Daoy (cell line): ENCODE data around the gene EFCAB14. TPM values are rescaled to one million over a fixed set of nuclear protein-coding genes. Genes with fewer than 3 reads are reported as not detected.
"Not testable (repeated sequence)": the region's sequence is repeated elsewhere in the genome, so short reads cannot be mapped to it uniquely, and the experiment has no call there.

Experiments used
- DNase-seq: peaks from one replicate; pipeline ENCODE4 v3.0.0-alpha.2; 2015; ENCODE audit warnings: low read depth
- total RNA-seq: library from RNA; depleted of rRNA; stranded (reverse); fragments of >200 nt; shearing (Covaris generic); gene quantifications from 2 replicates; pipeline ENCODE4 v1.2.3, GENCODE V29; 2014

The EFCAB14 gene
- total RNA-seq, 1 experiment from 2014 or later, result 45.9 TPM

- no peak for DNase-seq
Observed at GRCh38 chr1:46723901-46724300, 5.0 kb upstream of the EFCAB14 start.

DNA sequence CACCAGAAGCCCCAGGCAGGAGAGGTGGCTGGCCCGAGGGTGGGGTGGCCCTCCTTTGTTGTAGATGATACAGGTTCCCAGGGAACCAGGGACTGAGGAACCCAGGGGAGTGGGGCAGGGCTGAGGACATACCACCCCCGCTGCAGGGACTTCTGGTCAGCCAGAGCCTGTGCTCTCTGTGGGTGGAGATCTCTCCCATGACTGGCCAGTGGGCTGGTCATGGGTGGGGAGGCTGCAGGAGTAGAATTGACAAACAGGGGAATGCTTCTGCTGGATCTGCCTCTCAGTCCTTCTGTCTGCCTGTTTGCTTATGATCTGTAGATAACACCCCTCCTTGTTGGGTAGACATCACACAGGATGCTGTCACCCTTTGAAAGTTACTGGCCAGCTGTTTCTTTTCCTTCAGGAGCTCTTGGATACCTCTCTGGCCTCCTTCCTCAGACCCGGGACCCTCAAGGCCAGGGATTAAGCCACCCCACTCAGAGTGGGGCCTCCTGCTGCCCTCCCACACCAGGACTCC lies 2.8 kb upstream of the EFCAB14 start:
- no peak for DNase-seq

DNA sequence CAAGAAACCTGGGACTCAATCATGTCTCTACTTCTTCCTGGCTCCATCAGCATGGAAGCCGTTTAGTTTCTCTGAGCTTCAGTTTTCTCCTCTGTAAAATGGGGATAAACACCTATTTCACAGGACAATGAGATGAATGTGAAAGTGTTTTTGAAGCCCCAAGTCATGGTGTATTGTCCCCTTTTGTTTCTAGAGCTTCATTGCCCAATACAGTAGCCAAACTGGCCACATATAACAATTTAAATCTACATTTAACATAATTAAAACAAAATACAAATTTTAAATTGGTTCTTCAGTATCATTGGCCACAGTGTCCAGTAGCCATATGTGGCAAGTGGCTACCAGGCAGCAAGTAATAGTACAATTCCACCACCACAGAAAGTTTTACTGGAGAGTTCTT lies 2.3 kb upstream of the EFCAB14 start:
- DNase-seq, result no peak

- not testable (repeated sequence) for DNase-seq
Observed at GRCh38 chr1:46720319-46720718, 1.4 kb upstream of the EFCAB14 start.

- peak; percentile 13 for DNase-seq
Observed at GRCh38 chr1:46719689-46720088, 775 bp upstream of the EFCAB14 start.

GRCh38 chr1:46718340-46718726 lies 581 bp downstream of the EFCAB14 start:
- peak; percentile 23 for DNase-seq

GRCh38 chr1:46717654-46718053 lies 1.3 kb downstream of the EFCAB14 start:
- no peak for DNase-seq

GRCh38 chr1:46714976-46715375 lies 3.9 kb downstream of the EFCAB14 start:
- DNase-seq, result no peak

DNA sequence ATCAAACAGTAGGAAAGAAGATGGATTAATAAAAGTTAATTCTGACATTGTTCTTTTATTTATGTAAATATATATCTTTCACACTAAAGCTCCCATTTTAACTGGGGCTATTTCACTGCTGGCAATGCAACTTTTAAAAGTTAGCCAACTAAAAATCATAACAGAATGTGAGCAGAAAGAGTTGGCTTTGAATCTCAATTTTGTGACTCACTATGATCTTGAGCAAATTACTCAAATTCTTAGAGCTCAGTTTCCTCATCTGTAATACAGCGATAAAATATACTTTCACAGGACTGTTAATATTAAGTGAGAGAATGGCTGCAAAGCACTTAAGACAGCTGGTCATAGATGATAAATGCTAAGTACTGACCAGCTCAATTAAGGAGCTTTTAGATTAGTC lies 10.8 kb downstream of the EFCAB14 start:
- DNase-seq, result no peak

DNA sequence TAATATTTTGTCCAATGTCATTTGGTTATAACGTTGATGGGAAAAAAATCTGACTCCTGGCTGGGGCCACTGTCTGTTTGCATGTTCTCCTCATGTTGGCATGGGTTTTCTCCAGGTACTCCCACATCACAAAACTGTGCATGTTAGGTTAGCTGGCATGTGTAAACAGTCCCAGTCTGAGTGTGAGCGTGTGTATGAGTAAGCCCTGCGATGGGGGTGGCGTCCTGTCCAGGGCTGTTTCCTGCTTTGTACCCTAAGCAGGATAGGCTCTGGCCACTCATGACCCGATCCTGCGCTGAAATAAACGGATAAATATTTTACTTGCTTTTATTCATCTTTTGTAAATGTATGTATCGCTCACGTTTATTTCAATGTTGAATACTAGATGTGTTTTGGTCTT lies 13.5 kb downstream of the EFCAB14 start:
- no peak for DNase-seq

GRCh38 chr1:46703927-46704641 lies 14.8 kb downstream of the EFCAB14 start:
- no peak for DNase-seq

- no peak for DNase-seq
Observed at GRCh38 chr1:46699666-46700065, 19.2 kb downstream of the EFCAB14 start.

GRCh38 chr1:46697053-46697452 lies 21.9 kb downstream of the EFCAB14 start:
- DNase-seq, result no peak

DNA sequence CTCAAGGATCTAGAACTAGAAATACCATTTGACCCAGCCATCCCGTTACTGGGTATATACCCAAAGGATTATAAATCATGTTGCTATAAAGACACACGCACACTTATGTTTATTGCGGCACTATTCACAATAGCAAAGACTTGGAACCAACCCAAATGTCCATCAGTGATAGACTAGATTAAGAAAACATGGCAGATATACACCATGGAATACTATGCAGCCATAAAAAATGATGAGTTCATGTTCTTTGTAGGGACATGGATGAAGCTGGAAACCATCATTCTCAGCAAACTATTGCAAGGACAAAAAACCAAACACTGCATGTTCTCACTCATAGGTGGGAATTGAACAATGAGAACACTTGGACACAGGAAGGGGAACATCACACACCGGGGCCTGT lies 24.2 kb downstream of the EFCAB14 start:
- DNase-seq, result not testable (repeated sequence)

GRCh38 chr1:46692811-46693770 lies 25.8 kb downstream of the EFCAB14 start:
- DNase-seq, result no peak

GRCh38 chr1:46691997-46692790 lies 26.7 kb downstream of the EFCAB14 start:
- DNase-seq, result no peak

GRCh38 chr1:46690931-46691421 lies 27.9 kb downstream of the EFCAB14 start:
- DNase-seq, result peak; percentile 30

DNA sequence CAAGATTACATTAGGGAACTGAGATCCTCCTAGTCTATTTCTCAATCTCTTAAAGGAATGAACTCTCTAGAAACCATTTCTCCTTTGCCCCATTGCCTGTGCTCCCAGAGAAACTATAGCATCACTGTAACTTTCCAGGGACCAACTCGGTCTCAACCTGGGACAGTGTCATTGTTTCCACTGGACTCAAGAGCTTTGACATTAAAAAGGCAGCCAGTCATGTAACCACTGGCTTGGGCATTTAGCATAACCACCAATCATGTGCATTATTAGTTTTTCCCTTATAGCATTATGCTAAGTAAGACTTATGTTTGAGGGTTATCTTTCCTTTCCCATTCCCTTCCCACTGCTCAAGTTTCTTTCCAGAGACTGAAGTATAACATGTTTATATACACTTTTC lies 29.0 kb downstream of the EFCAB14 start:
- DNase-seq, result no peak

GRCh38 chr1:46689356-46689755 lies 29.6 kb downstream of the EFCAB14 start:
- DNase-seq, result no peak

DNA sequence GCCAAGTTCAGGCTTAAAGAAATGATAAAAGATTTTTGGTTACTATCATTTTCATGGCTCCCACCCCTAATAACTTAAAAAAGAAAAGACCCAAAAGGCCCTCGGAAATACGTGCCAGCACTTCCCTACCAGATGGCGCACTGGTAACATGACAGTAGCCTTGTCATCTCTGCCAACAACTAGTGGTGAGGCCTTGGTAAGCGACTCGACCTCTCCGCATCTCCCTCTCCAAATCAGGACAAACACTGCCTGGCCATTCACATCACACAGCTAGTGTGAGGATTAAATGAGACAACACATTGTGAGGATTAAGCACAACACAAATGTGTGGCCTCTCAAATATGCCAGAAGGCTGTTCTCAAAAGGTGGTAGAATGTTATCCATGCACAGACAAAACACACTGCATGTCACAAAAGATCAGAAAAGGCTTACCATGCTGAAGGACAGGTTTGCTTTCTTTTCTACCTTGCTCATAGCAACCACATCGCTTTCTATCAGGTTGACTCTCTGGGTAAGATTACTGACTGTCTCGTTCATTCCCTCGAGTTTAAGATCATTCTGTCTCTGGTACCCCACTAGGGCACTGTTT lies 30.9 kb downstream of the EFCAB14 start:
- DNase-seq, result no peak

GRCh38 chr1:46687093-46687659 lies 31.7 kb downstream of the EFCAB14 start:
- no peak for DNase-seq
